ENCODE measurements around the gene CMIP.

GRCh38 chr16:81575834-81576233 lies 131.2 kb downstream of the CMIP start:
- TF ChIP-seq POLR2AphosphoS5 (IDR thresholded peaks at IDR 0.05) (no peak), EP300 (IDR thresholded peaks at IDR 0.05) (no peak)

All from esophagus muscularis mucosa (tissue), 3 donors.